GM12873 (cell line): ENCODE results near the gene PTPRE.

ENCODE experiments used
- TF ChIP-seq, protein P1 (sequence below): IDR thresholded peaks from 2 replicates; pipeline ENCODE4 v1.5.1; 2012; ENCODE audit warnings: low read depth, mild to moderate bottlenecking, moderate library complexity, low read length, control low read depth; ENCODE audit not compliant: insufficient read depth; ENCODE audit errors: missing control alignments

Gene PTPRE

GRCh38 chr10:128092454-128092853, 185.6 kb downstream of the PTPRE start:
- TF ChIP-seq, protein P1, sequence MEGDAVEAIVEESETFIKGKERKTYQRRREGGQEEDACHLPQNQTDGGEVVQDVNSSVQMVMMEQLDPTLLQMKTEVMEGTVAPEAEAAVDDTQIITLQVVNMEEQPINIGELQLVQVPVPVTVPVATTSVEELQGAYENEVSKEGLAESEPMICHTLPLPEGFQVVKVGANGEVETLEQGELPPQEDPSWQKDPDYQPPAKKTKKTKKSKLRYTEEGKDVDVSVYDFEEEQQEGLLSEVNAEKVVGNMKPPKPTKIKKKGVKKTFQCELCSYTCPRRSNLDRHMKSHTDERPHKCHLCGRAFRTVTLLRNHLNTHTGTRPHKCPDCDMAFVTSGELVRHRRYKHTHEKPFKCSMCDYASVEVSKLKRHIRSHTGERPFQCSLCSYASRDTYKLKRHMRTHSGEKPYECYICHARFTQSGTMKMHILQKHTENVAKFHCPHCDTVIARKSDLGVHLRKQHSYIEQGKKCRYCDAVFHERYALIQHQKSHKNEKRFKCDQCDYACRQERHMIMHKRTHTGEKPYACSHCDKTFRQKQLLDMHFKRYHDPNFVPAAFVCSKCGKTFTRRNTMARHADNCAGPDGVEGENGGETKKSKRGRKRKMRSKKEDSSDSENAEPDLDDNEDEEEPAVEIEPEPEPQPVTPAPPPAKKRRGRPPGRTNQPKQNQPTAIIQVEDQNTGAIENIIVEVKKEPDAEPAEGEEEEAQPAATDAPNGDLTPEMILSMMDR = no peak

DNA sequence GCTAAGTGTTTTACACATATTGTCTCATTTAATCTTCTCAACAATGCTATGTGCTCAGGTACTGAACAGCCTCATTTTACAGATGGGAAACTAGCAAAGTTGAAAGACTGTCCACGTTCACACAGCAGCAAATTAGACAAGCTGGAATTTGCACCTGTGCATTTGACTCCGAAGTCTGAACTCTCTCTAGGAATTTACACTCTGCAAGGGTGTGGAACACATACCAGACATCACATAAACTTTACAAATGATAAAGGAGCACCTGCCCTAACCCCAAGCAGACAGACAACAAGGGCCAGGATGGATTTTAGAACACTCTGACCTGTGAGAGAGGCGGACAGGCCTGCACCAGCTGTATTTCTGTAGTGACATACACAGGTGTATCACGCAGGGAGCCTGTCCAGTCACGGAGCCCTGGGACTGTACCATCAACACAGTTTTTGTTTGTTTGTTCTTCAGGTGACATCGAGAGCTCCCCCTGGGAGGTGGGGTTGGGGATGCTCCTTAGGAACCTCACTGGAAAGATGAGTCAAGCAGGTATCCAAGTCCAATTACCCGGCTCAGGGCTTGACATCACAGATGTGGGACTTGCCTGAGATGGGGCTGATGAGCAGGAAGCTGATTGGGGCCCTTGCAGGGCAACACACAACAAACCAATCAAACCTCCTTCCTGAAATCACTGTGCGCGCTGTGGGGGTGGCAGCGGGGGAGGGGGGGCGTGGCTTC, 188.3 kb downstream of the PTPRE start:
- TF ChIP-seq, protein P1 = no peak

DNA sequence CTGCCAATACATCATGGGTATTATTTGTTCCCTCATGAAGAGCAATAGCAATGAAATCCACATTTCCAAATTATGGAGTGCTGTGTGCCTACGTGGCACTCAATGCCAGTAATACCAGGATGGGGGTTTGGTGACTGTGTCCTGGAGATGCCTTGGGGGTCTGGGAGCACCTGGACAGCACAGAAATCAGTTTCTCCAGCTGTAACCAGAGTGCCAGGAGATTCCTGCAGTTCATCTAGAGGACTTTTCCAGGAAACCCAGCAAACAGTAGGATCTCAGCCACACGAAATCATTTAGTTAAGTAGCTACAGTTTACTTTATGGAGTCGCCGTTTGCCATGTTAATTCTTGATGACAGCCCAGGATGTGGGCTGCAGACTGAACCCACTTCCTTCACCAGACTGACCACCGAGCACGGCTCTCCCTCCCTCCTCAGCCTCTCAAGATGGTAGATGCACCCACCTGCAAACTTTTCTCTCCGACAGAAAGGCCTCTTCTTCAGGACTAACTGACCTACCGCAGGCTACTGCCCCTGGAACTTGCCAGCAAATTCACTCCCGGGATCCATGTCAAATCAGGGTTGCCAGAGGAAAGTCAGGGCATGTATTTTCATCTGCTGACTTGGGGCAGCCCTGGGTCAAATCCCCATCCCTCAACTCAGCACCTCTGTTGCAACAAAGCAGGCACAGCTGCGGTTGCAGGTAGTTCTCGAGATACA, 189.0 kb downstream of the PTPRE start:
- TF ChIP-seq, protein P1 = no peak

GRCh38 chr10:128096486-128097199, 189.7 kb downstream of the PTPRE start:
- TF ChIP-seq, protein P1 = no peak

- TF ChIP-seq, protein P1 = no peak
These were observed 190.9 kb downstream of the PTPRE start for GRCh38 chr10:128097783-128098182.

DNA sequence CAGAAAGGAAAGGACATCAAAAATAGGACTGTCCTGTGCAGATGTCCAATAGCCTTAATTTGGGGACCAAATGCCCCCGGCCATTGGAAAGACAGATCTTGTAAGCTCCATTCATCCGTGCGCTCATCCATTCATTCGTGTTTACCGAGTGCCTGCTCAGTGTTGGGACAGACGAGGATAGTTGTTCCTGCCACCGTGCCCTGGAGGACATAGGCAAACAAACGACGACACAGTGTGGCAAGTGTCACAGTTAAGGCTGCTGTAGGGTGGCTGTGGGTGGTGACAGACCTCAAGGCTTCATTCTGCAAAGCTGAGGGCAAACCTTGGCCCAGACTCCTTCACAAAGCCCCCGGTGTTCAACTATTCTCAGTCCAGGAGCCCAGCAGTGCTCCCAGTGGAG, 191.7 kb downstream of the PTPRE start:
- TF ChIP-seq, protein P1 = no peak

GRCh38 chr10:128099901-128100300, 193.0 kb downstream of the PTPRE start:
- TF ChIP-seq, protein P1 = no peak
